PC-3 (cell line): ENCODE results near the gene SLF2. TPM values are rescaled to one million over a fixed set of nuclear protein-coding genes. Genes with fewer than 3 reads are reported as not detected.

Experiments
- ATAC-seq: fragments of 200-7000 bp; cut with Tn5 transposase; 2 replicates; pipeline ENCODE4 v1.9.1; 2020; ENCODE audit warnings: mild to moderate bottlenecking, moderate library complexity
- BruUV-seq: library from RNA; stranded (reverse); fragments of 400-500 nt; replicated peaks from 2 replicates; lab custom pipeline; 2021; lab: Mats Ljungman, UMichigan
- CTCF ChIA-PET: fragments of 300-600 bp; sonication (Branson Sonifier 250); formaldehyde crosslinking; loops from one replicate; lab custom pipeline; 2022; ENCODE audit warnings: antibody characterized with exemption; lab: Charles Lee
- POLR2A ChIA-PET: fragments of 300-600 bp; sonication (Branson Sonifier 250); formaldehyde crosslinking; loops from one replicate; lab custom pipeline; 2022; ENCODE audit warnings: antibody characterized with exemption; ENCODE audit not compliant: unreplicated experiment; lab: Charles Lee
- DNase-seq: peaks from one replicate; pipeline ENCODE4 v3.0.0-alpha.2; 2015
- H2AFZ ChIP-seq: fragments of 300-600 bp; sonication (generic); 2 replicates; pipeline ENCODE4 v1.6.0; 2016; ENCODE audit warnings: antibody characterized with exemption, low read length
- H3F3A ChIP-seq: fragments of 300-600 bp; sonication (generic); one replicate; pipeline ENCODE4 v1.6.0; 2017; ENCODE audit warnings: antibody characterized with exemption, low read length, control low read depth, mild to moderate bottlenecking; ENCODE audit not compliant: unreplicated experiment
- H3K27ac ChIP-seq: fragments of 300-600 bp; sonication (generic); 2 replicates; pipeline ENCODE4 v1.5.1; 2016; ENCODE audit warnings: mild to moderate bottlenecking, low read length
- H3K27me3 ChIP-seq: fragments of 300-600 bp; sonication (generic); 2 replicates; pipeline ENCODE4 v1.6.1; 2016; ENCODE audit warnings: low read length, mixed read lengths
- H3K36me3 ChIP-seq: fragments of 300-600 bp; sonication (generic); 2 replicates; pipeline ENCODE4 v1.6.1; 2016; ENCODE audit warnings: low read depth, mixed run types, low read length, mixed read lengths
- H3K4me1 ChIP-seq: fragments of 300-600 bp; sonication (generic); 2 replicates; pipeline ENCODE4 v1.5.1; 2016; ENCODE audit warnings: low read length; ENCODE audit not compliant: insufficient read depth
- H3K4me2 ChIP-seq: fragments of 300-600 bp; sonication (generic); 2 replicates; pipeline ENCODE4 v1.6.0; 2016; ENCODE audit warnings: low read length
- H3K4me3 ChIP-seq: fragments of 300-600 bp; sonication (generic); 2 replicates; pipeline ENCODE4 v1.5.1; 2016; ENCODE audit warnings: mild to moderate bottlenecking, low read length, mixed read lengths
- H3K79me2 ChIP-seq: fragments of 300-600 bp; sonication (generic); 2 replicates; pipeline ENCODE4 v1.6.1; 2017; ENCODE audit warnings: low read length, mixed read lengths
- H3K9ac ChIP-seq: fragments of 300-600 bp; sonication (generic); 2 replicates; pipeline ENCODE4 v1.6.0; 2016; ENCODE audit warnings: mild to moderate bottlenecking, low read length
- H3K9me2 ChIP-seq: fragments of 300-600 bp; sonication (generic); replicated peaks from 2 replicates; pipeline ENCODE4 v1.6.1; 2016; ENCODE audit warnings: mixed run types, low read length, mixed read lengths
- H3K9me3 ChIP-seq: fragments of 300-600 bp; sonication (generic); 2 replicates; pipeline ENCODE4 v1.6.1; 2016; ENCODE audit warnings: low read length, mixed read lengths
- H4K20me1 ChIP-seq: fragments of 300-600 bp; sonication (generic); 2 replicates; pipeline ENCODE4 v1.6.1; 2016; ENCODE audit warnings: low read length, mixed read lengths
- EZH2 ChIP-seq: fragments of 300-600 bp; sonication (generic); IDR thresholded peaks from one replicate; pipeline ENCODE4 v1.6.1; 2017; ENCODE audit warnings: antibody characterized with exemption, mild to moderate bottlenecking, low read length; ENCODE audit not compliant: unreplicated experiment
- EZH2phosphoT487 ChIP-seq: fragments of 300-600 bp; sonication (generic); IDR thresholded peaks from 2 replicates; pipeline ENCODE4 v1.6.1; 2018; ENCODE audit warnings: mild to moderate bottlenecking, antibody characterized with exemption, low read length, borderline replicate concordance
- intact Hi-C: fragments of 100-400 bp; cut with micrococcal nuclease; formaldehyde crosslinking; loops from 2 replicates; pipeline ENCODE4 v1.9.0; 2023
- total RNA-seq: library from RNA; depleted of rRNA; stranded (reverse); fragments of >200 nt; gene quantifications from 2 replicates; pipeline ENCODE4 v1.2.3, GENCODE V29; 2014
- TF ChIP-seq, protein P1 (sequence below): fragments of 300-600 bp; sonication (generic); conservative IDR thresholded peaks from 2 replicates; pipeline ENCODE4 v1.5.1; 2017; ENCODE audit warnings: antibody characterized with exemption, low read depth, mild to moderate bottlenecking, low read length

SLF2 gene
- total RNA-seq, 1 experiment from 2014 or later = 19.5 TPM

- peak overlapping the region; percentile 95 for H3K9ac ChIP-seq
- H3K4me3 ChIP-seq = peak overlapping the region; percentile 88
- TF ChIP-seq, protein P1, sequence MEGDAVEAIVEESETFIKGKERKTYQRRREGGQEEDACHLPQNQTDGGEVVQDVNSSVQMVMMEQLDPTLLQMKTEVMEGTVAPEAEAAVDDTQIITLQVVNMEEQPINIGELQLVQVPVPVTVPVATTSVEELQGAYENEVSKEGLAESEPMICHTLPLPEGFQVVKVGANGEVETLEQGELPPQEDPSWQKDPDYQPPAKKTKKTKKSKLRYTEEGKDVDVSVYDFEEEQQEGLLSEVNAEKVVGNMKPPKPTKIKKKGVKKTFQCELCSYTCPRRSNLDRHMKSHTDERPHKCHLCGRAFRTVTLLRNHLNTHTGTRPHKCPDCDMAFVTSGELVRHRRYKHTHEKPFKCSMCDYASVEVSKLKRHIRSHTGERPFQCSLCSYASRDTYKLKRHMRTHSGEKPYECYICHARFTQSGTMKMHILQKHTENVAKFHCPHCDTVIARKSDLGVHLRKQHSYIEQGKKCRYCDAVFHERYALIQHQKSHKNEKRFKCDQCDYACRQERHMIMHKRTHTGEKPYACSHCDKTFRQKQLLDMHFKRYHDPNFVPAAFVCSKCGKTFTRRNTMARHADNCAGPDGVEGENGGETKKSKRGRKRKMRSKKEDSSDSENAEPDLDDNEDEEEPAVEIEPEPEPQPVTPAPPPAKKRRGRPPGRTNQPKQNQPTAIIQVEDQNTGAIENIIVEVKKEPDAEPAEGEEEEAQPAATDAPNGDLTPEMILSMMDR = peak; percentile 78
- TF ChIP-seq EZH2phosphoT487 = no peak
- intact Hi-C loops = loop anchor here (1.0 kb wide), 1 partner anchor 16 kb away; no protein-coding TSS in a partner anchor
- DNase-seq (peak; percentile 75), ATAC-seq (peak; percentile 47)
- no peaks in the 10 kb centered on the region for H3K27me3 ChIP-seq
- H3K27ac ChIP-seq = peak overlapping the region; percentile 76
- no TSS peak for BruUV-seq
- no peaks in the 10 kb centered on the region; the same call in 1 of the 2 replicates for H3K36me3 ChIP-seq
- POLR2A ChIA-PET = no interaction called here
- H3K9me3 ChIP-seq = no peaks in the 10 kb centered on the region
- peaks cover 36% of the 10 kb centered on the region for H3K4me1 ChIP-seq
- peaks cover 38% of the 10 kb centered on the region for H3K79me2 ChIP-seq
- CTCF ChIA-PET = interaction anchor here (0.7 to 1.5 kb wide), 3 partner anchors 14 to 56 kb away, joined by 4 to 16 read pairs (median 15); no protein-coding TSS in a partner anchor
- H3K4me2 ChIP-seq = peak overlapping the region; percentile 99
- no peaks in the 10 kb centered on the region for H4K20me1 ChIP-seq
- H3F3A ChIP-seq = no peaks in the 10 kb centered on the region
- no peaks in the 10 kb centered on the region for H3K9me2 ChIP-seq
- H2AFZ ChIP-seq = peak overlapping the region; percentile 91
These were observed 84.8 kb downstream of the SLF2 start for GRCh38 chr10:100997360-100998182.

DNA sequence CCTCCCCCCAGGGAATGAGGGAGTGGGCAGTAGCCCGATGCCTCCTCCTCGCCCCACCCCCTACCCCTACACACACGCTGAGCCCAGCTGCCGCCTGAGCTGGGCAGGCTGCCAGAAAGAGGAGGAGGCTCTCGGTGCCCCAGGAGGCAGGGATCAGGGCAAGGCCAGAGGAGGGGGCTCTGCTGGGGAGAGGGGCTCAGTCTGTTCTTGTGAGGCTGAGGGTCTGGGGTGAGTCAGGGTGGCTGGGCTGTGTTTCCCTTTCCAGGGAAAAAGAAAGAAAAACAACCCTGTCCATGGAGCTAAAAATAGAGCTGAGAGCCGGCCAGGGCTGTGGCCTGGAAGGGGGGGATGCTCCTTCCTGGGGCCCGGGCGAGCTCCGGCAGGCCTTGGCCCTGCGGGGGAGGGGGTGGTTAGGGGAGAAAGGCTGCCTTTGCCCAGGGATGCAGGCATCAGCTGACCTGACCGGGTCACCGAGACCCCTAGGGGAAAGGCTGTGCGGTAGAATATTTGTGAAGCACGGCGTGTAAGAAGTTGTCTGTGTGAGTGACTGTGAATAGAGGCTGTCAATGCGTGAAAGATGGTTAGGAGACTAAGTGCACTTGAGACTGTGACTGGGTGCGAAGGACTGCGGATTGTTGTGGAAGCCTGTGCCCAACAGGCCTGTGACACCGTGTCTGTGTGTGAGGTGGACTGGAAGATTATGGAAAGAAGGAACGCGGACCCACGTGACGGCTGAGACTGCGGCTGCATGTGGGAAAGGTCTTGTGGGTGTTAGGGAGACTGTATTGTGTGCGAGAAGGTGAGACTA is 85.6 kb downstream of the SLF2 start:
- Histone ChIP-seq H3K9ac (peak overlapping the region; percentile 95), H3K4me3 (peak overlapping the region; percentile 88), H2AFZ (peak overlapping the region; percentile 91), H3K36me3 (no peaks in the 10 kb centered on the region; the same call in 1 of the 2 replicates), H3K9me2 (no peaks in the 10 kb centered on the region), H3K4me2 (peak overlapping the region; percentile 99), H3K9me3 (no peaks in the 10 kb centered on the region), H3K27ac (peak overlapping the region; percentile 76), H3K79me2 (peaks cover 40% of the 10 kb centered on the region), H3K4me1 (peaks cover 36% of the 10 kb centered on the region), H3F3A (no peaks in the 10 kb centered on the region), H3K27me3 (no peaks in the 10 kb centered on the region), H4K20me1 (no peaks in the 10 kb centered on the region)
- TF ChIP-seq, protein P1 = no peak
- TF ChIP-seq EZH2 (no peak), EZH2phosphoT487 (no peak)
- DNase-seq (peak; percentile 63), ATAC-seq (peak; percentile 14)
- POLR2A ChIA-PET = no interaction called here
- BruUV-seq = TSS peak; percentile 50
- CTCF ChIA-PET = interaction anchor here (0.7 to 1.5 kb wide), 3 partner anchors 13 to 55 kb away, joined by 4 to 16 read pairs (median 15); no protein-coding TSS in a partner anchor
- intact Hi-C loops = loop anchor here (1.0 kb wide), 1 partner anchor 15 kb away; no protein-coding TSS in a partner anchor
